ENCODE data around the gene PPP6R1. TPM values are rescaled to one million over a fixed set of nuclear protein-coding genes. Genes with fewer than 3 reads are reported as not detected.

Gene PPP6R1
- total and polyA plus RNA-seq, 2 of the 13 experiments (the other 11 are each of a cell fraction or from before 2014, with no cell fraction given): 25.8 to 54.0 TPM

- no peak for TF ChIP-seq ZFAT (CRISPR knock-in tag; conservative IDR thresholded peaks at IDR 0.05)
- no peak for TF ChIP-seq ZNF850 (CRISPR knock-in tag; conservative IDR thresholded peaks at IDR 0.05)
- peak; percentile 14; the same call in 1 of the 2 replicates for TF ChIP-seq ZHX2 (IDR thresholded peaks at IDR 0.05; ENCODE audit: low read depth)
- TF ChIP-seq ZHX2 (CRISPR knock-in tag; IDR thresholded peaks at IDR 0.05; ENCODE audit: borderline replicate concordance): no peak
- no peak for TF ChIP-seq NBN (conservative IDR thresholded peaks at IDR 0.05)
- no peak for TF ChIP-seq ZNF468 (CRISPR knock-in tag; IDR thresholded peaks at IDR 0.05)
- no peak for TF ChIP-seq ZBTB8A (CRISPR knock-in tag; IDR thresholded peaks at IDR 0.05; ENCODE audit: borderline replicate concordance, low read depth)
- peak; percentile 84 for TF ChIP-seq POLR2AphosphoS5 (IDR thresholded peaks at IDR 0.05; ENCODE audit: low read depth, low read length)
- no peak for TF ChIP-seq MBD4 (IDR thresholded peaks at IDR 0.05; ENCODE audit: borderline replicate concordance, low read length)
- no peak for TF ChIP-seq CENPT (CRISPR knock-in tag; IDR thresholded peaks at IDR 0.05; ENCODE audit: low read depth)
- no peak for TF ChIP-seq ZNF10 (CRISPR knock-in tag; IDR thresholded peaks at IDR 0.05; ENCODE audit: borderline replicate concordance, low read depth)
- TF ChIP-seq ATM (IDR thresholded peaks at IDR 0.05; ENCODE audit: borderline replicate concordance): no peak
- TF ChIP-seq GPN1 (CRISPR knock-in tag; IDR thresholded peaks at IDR 0.05; ENCODE audit: borderline replicate concordance): no peak
- TF ChIP-seq ZNF136 (CRISPR knock-in tag; IDR thresholded peaks at IDR 0.05; ENCODE audit: low read depth): no peak
- TF ChIP-seq FOXJ3 (CRISPR knock-in tag; IDR thresholded peaks at IDR 0.05; ENCODE audit: borderline replicate concordance): peak; percentile 62; the same call in 1 of the 2 replicates
- peak; percentile 99 for TF ChIP-seq JUND (CRISPR knock-in tag; IDR thresholded peaks at IDR 0.05)
- TF ChIP-seq ZSCAN21 (CRISPR knock-in tag; IDR thresholded peaks at IDR 0.05; ENCODE audit: borderline replicate concordance): peak; percentile 59; the same call in 1 of the 2 replicates
- peak; percentile 96 for TF ChIP-seq ZNF501 (CRISPR knock-in tag; IDR thresholded peaks at IDR 0.05)
- TF ChIP-seq NR2C2 (CRISPR knock-in tag; IDR thresholded peaks at IDR 0.05; ENCODE audit: borderline replicate concordance): no peak
- TF ChIP-seq FOXO1 (CRISPR knock-in tag; IDR thresholded peaks at IDR 0.05): peak; percentile 96
These were observed 51.9 kb downstream of the PPP6R1 start (continued) for GRCh38 chr19:55206664-55207500.
